T-helper 17 cell (primary cell): ENCODE measurements around the gene ABLIM3. TPM values are rescaled to one million over a fixed set of nuclear protein-coding genes. Genes with fewer than 3 reads are reported as not detected.
"Not testable (repeated sequence)": the region's sequence is repeated elsewhere in the genome, so short reads cannot be mapped to it uniquely, and the experiment has no call there.

ENCODE experiments used
- ATAC-seq: fragments of 150-1000 bp; cut with Tn5 transposase; 2 replicates; pipeline ENCODE4 v1.10.0; 2021; ENCODE audit warnings: mild to moderate bottlenecking, moderate library complexity
- DNase-seq, 3 donors: peaks; one replicate each; pipeline versions ENCODE4 v3.0.0 to v3.0.0-alpha.2; 2020 to 2021
- H3K9me3 ChIP-seq: one replicate; pipeline ENCODE4 v1.7.0; 2013; ENCODE audit warnings: low read length, mild to moderate bottlenecking; ENCODE audit not compliant: control insufficient read depth, poor library complexity, severe bottlenecking
- H3K27ac Mint-ChIP-seq: one replicate; pipeline ENCODE4 v1.8.0; 2022; ENCODE audit warnings: mild to moderate bottlenecking, moderate library complexity, mixed read lengths
- H3K27me3 Mint-ChIP-seq: one replicate; pipeline ENCODE4 v1.8.0; 2022; ENCODE audit warnings: mixed read lengths
- H3K36me3 Mint-ChIP-seq: one replicate; pipeline ENCODE4 v1.8.0; 2022; ENCODE audit warnings: low read depth, mixed read lengths
- H3K4me1 Mint-ChIP-seq: one replicate; pipeline ENCODE4 v1.8.0; 2022; ENCODE audit warnings: mild to moderate bottlenecking, mixed read lengths
- H3K4me3 Mint-ChIP-seq: one replicate; pipeline ENCODE4 v1.8.0; 2022; ENCODE audit warnings: mild to moderate bottlenecking, moderate library complexity, mixed read lengths
- total RNA-seq, 4 donors: library from RNA in 2 of 4; stranded (reverse) in 2 of 4; gene quantifications; one replicate each; pipeline ENCODE4 v1.2.3 and lab custom pipeline; 2022 to 2026

Gene ABLIM3
- total RNA-seq, 2 donors from 2014 or later, result 0.55 to 18.5 TPM

- DNase-seq, result no peak
- H3K9me3 ChIP-seq, result no peaks in the 10 kb centered on the region
- Mint-ChIP-seq H3K27ac (no peak overlapping the region), H3K27me3 (peaks cover 34% of the 10 kb centered on the region), H3K36me3 (peaks cover 2% of the 10 kb centered on the region), H3K4me3 (no peak overlapping the region), H3K4me1 (peaks cover 5% of the 10 kb centered on the region)
- ATAC-seq, result no peak
These were observed 31.6 kb downstream of the ABLIM3 start for GRCh38 chr5:149172709-149173505.

DNA sequence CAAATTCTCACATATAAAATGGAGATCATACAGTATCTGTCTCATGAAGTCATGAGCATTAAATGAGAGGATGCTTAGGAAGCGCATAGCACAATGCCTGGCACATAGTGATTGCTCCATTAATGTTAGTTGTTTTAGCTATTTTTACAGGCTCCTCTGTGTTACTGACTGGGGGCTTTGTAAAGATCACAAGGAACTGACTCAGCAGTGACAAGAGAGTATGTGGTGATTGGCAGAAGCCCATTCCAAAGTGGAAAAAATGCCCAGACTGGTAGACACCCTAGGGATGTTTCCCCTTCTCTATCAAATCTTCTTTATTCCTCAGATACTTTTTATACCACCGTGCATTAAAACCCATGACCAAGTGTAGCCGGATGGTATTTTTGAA lies 33.5 kb downstream of the ABLIM3 start:
- no peak for ATAC-seq
- DNase-seq, result no peak
- H3K9me3 ChIP-seq, result no peaks in the 10 kb centered on the region
- no peaks in the 10 kb centered on the region for H3K36me3 Mint-ChIP-seq
- peaks cover 6% of the 10 kb centered on the region for H3K4me1 Mint-ChIP-seq
- no peak overlapping the region for H3K27ac Mint-ChIP-seq
- H3K27me3 Mint-ChIP-seq, result peaks cover 28% of the 10 kb centered on the region
- no peak overlapping the region for H3K4me3 Mint-ChIP-seq

GRCh38 chr5:149175346-149176105 lies 34.2 kb downstream of the ABLIM3 start:
- Mint-ChIP-seq H3K4me3 (no peak overlapping the region), H3K4me1 (peaks cover 2% of the 10 kb centered on the region), H3K27me3 (peaks cover 28% of the 10 kb centered on the region), H3K36me3 (no peaks in the 10 kb centered on the region), H3K27ac (no peak overlapping the region)
- DNase-seq (no peak), ATAC-seq (no peak)
- no peaks in the 10 kb centered on the region for H3K9me3 ChIP-seq

DNA sequence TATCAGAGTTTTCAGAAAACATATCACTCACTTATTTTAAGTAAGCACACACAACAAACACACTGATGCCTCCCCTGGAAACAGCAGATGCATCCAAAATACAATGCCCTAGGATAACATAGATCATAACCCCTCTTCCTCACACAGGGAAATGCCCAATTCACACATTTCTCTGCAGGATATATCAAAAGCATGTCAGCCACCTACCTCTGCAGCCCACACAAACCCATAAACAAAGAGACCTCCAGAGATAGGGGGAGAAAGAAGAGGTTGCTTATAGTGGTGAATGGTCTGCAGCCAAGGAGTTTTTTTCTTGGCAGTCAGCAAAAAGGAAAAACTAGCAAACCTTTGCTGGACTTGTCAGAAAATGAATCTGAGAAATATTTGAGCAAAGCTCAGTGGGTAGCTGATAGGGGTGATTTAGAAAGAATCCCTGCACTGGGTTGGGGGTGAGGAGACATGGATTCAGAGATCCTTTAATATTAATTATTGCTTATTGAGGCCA lies 36.1 kb downstream of the ABLIM3 start:
- Mint-ChIP-seq H3K4me1 (peaks cover 2% of the 10 kb centered on the region), H3K27ac (no peak overlapping the region), H3K27me3 (peaks cover 33% of the 10 kb centered on the region), H3K4me3 (no peak overlapping the region), H3K36me3 (no peaks in the 10 kb centered on the region)
- ATAC-seq (no peak), DNase-seq (no peak)
- H3K9me3 ChIP-seq, result no peaks in the 10 kb centered on the region

GRCh38 chr5:149177911-149178565 lies 36.7 kb downstream of the ABLIM3 start:
- no peaks in the 10 kb centered on the region for H3K9me3 ChIP-seq
- Mint-ChIP-seq H3K4me1 (peaks cover 2% of the 10 kb centered on the region), H3K36me3 (no peaks in the 10 kb centered on the region), H3K27ac (no peak overlapping the region), H3K27me3 (peaks cover 37% of the 10 kb centered on the region), H3K4me3 (no peak overlapping the region)
- ATAC-seq (no peak), DNase-seq (no peak)

- DNase-seq (no peak), ATAC-seq (no peak)
- Mint-ChIP-seq H3K27ac (no peak overlapping the region), H3K4me3 (no peak overlapping the region), H3K27me3 (peaks cover 62% of the 10 kb centered on the region), H3K36me3 (no peaks in the 10 kb centered on the region), H3K4me1 (peaks cover 4% of the 10 kb centered on the region)
- H3K9me3 ChIP-seq, result no peaks in the 10 kb centered on the region
These were observed 40.4 kb downstream of the ABLIM3 start for GRCh38 chr5:149181732-149182131.

DNA sequence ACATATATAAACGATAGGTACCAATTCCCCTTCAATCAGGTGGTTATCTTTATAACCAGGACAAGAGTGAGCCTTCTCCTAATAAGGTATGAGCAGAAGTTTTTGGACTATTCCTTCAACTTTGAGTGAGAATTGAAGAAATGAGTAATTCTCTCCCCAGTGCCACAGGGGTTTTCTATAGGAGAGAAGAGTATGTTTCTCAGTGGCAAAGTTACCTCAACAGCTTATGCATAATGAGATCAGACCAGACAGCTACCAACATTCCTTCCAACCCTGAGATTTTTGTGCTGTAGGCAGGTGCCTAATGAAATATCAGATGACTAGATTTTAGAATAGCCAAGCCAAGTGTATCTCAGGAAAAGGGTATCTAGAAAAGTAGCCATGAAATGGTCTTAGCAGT lies 40.9 kb downstream of the ABLIM3 start:
- ATAC-seq, result no peak
- no peaks in the 10 kb centered on the region for H3K9me3 ChIP-seq
- Mint-ChIP-seq H3K36me3 (no peaks in the 10 kb centered on the region), H3K27ac (no peak overlapping the region), H3K27me3 (peaks cover 63% of the 10 kb centered on the region), H3K4me1 (peaks cover 4% of the 10 kb centered on the region), H3K4me3 (no peak overlapping the region)
- DNase-seq, result no peak

DNA sequence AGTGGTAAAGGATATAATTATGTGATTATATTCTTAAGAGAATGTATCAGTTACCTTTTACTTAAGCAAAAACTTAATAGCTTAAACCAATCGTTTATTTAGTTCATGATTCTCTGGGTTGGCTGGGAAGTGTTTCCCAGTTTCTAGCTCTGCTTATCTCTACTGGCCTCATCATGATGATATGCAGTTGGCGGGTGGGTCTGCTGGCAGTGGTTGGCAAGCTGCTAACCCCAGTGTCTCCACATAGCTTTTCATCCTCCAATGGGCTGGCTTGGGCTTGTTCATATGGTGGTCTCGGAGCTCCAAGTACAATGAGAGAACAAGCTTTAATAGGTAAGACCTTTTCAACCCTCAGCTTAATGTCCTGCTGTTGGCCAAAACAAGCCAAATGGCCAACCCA lies 43.8 kb downstream of the ABLIM3 start:
- no peak for DNase-seq
- Mint-ChIP-seq H3K27me3 (peaks cover 56% of the 10 kb centered on the region), H3K27ac (no peak overlapping the region), H3K4me3 (no peak overlapping the region), H3K4me1 (peaks cover 2% of the 10 kb centered on the region), H3K36me3 (no peaks in the 10 kb centered on the region)
- no peaks in the 10 kb centered on the region for H3K9me3 ChIP-seq
- ATAC-seq, result no peak

DNA sequence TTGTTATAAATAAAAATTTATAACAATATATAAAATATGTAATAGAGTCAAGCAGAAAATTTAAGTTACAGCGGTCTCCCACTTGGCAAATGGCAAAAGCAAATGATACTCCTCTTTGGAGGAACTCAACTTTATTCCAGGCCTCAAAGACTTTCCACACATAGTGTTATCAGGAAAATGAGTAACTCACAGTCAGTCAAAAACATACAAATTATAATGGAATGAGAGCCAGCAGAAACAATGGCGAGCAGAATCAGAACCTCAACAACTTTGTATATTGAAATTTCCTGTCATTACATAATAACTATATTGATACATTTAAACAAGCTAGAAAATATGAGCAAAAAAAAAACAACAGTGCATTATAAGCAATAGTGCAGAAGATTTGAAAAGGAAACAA lies 45.2 kb downstream of the ABLIM3 start:
- no peaks in the 10 kb centered on the region for H3K9me3 ChIP-seq
- no peak overlapping the region for H3K27ac Mint-ChIP-seq
- no peak overlapping the region for H3K4me3 Mint-ChIP-seq
- peaks cover 2% of the 10 kb centered on the region for H3K4me1 Mint-ChIP-seq
- DNase-seq, result no peak
- no peaks in the 10 kb centered on the region for H3K36me3 Mint-ChIP-seq
- H3K27me3 Mint-ChIP-seq, result peaks cover 42% of the 10 kb centered on the region
- ATAC-seq, result no peak

- H3K4me3 Mint-ChIP-seq, H3K27ac Mint-ChIP-seq, H3K9me3 ChIP-seq, H3K36me3 Mint-ChIP-seq, ATAC-seq, DNase-seq, H3K4me1 Mint-ChIP-seq: not testable (repeated sequence)
- peaks cover 42% of the 10 kb centered on the region for H3K27me3 Mint-ChIP-seq
These were observed 46.3 kb downstream of the ABLIM3 start for GRCh38 chr5:149187617-149188016.

- Mint-ChIP-seq H3K36me3 (no peaks in the 10 kb centered on the region), H3K4me3 (no peak overlapping the region), H3K27me3 (peaks cover 34% of the 10 kb centered on the region), H3K27ac (no peak overlapping the region), H3K4me1 (no peaks in the 10 kb centered on the region)
- no peaks in the 10 kb centered on the region for H3K9me3 ChIP-seq
- no peak for ATAC-seq
- no peak for DNase-seq
These were observed 47.1 kb downstream of the ABLIM3 start for GRCh38 chr5:149188383-149188782.

GRCh38 chr5:149195337-149195887 lies 54.1 kb downstream of the ABLIM3 start:
- Mint-ChIP-seq H3K27ac (no peak overlapping the region), H3K36me3 (no peaks in the 10 kb centered on the region), H3K4me3 (no peak overlapping the region), H3K4me1 (no peaks in the 10 kb centered on the region), H3K27me3 (no peaks in the 10 kb centered on the region)
- no peaks in the 10 kb centered on the region for H3K9me3 ChIP-seq
- ATAC-seq (no peak), DNase-seq (no peak)

- Mint-ChIP-seq H3K4me3 (no peak overlapping the region), H3K27me3 (no peaks in the 10 kb centered on the region), H3K4me1 (no peaks in the 10 kb centered on the region), H3K36me3 (no peaks in the 10 kb centered on the region), H3K27ac (peak overlapping the region; percentile 8)
- no peaks in the 10 kb centered on the region for H3K9me3 ChIP-seq
- DNase-seq (no peak), ATAC-seq (no peak)
These were observed 54.7 kb downstream of the ABLIM3 start for GRCh38 chr5:149195962-149196361.
